H1 (cell line): Measurements from ENCODE around the gene ALS2CL. TPM values are rescaled to one million over a fixed set of nuclear protein-coding genes. Genes with fewer than 3 reads are reported as not detected.

Experiments
- HDAC2 ChIP-seq, 2 experiments: fragments of 300-600 bp in 1 of 2; sonication (generic) in 1 of 2; IDR thresholded peaks; 2 replicates each; pipeline ENCODE4 v1.6.1; 2011 to 2012; ENCODE audit warnings: low read depth in 2 of 2, low read length in 2 of 2, mild to moderate bottlenecking in 2 of 2, moderate library complexity in 2 of 2, borderline replicate concordance in 1 of 2, inconsistent platforms in 1 of 2
- polyA plus RNA-seq, 7 experiments: library from polyadenylated mRNA; depleted of rRNA in 3 of 7; stranded (reverse) in 5 of 7; unstranded in 2 of 7; fragments of >200 nt in 5 of 7; fragments of 200-250 nt in 2 of 7; gene quantifications; 1 replicate in 5 of 7; 2 replicates in 1 of 7; 4 replicates in 1 of 7; pipeline versions ENCODE4 v1.2.1 to v1.2.3, GENCODE V29; 2011 to 2013; ENCODE audit warnings: missing spikeins in 2 of 7, mixed read lengths in 2 of 7
- total RNA-seq: library from RNA; stranded (reverse); fragmentation: NEBNext Ultra II Directional; extraction: Animal tissue kit (Norgen Biotek cat#: 25700); gene quantifications from 2 replicates; pipeline ENCODE4 v1.2.1, GENCODE V29; 2021

ALS2CL gene
- total and polyA plus RNA-seq, 2 of the 8 experiments (the other 6 are each of a cell fraction or from before 2014, with no cell fraction given) = 4.8 to 5.4 TPM

DNA sequence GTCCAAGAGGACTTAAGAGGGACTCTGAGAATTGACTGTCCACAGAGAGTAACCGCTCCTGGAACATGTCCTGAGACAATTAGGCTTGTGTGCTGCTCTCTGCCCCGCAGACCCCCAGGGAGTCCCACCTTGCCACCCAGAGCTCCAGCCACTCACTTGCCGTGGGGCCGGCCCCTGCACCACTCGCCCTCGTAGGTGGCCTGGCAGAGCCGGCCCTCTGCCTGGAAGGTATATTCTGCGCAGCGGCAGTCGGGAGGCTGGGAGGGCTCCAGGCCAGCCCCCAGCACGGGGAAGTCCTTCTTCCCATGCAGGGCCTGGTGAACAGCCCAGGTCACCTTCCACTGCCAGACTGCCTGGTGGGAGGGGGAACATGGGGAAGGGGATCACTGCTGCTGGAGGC lies 10.5 kb downstream of the ALS2CL start (continued):
- no peak for TF ChIP-seq HDAC2 (IDR thresholded peaks at IDR 0.05; ENCODE audit: borderline replicate concordance in 1 of 2, low read depth in 2 of 2, low read length in 2 of 2)
